HL-60 (cell line): ENCODE data around the gene TXNDC16.

Experiments used
- CTCF ChIP-seq: IDR thresholded peaks from one replicate; pipeline ENCODE4 v1.5.1; 2011; ENCODE audit warnings: low read length, control low read depth, inconsistent platforms; ENCODE audit not compliant: insufficient read depth
- POLR2AphosphoS5 ChIP-seq: IDR thresholded peaks from 2 replicates; pipeline ENCODE4 v1.6.1; 2012; ENCODE audit warnings: low read depth

GRCh38 chr14:52400846-52401245, 151.5 kb downstream of the TXNDC16 start:
- TF ChIP-seq POLR2AphosphoS5 (no peak), CTCF (no peak)
